HAP-1 (cell line): ENCODE measurements around the gene ZNF600.
"Not testable (repeated sequence)": the region's sequence is repeated elsewhere in the genome, so short reads cannot be mapped to it uniquely, and the experiment has no call there.

Experiments used
- DNase-seq, 2 experiments: peaks; one replicate each; pipeline ENCODE4 v3.0.0-alpha.2; 2016 to 2020; ENCODE audit warnings: low spot score in 2 of 2
- H3K27me3 ChIP-seq: fragments of 250-450 bp; sonication (Bioruptor Pico); 2 replicates; pipeline ENCODE4 v1.5.1; 2020; ENCODE audit warnings: low read depth, mild to moderate bottlenecking, moderate library complexity
- H3K36me3 ChIP-seq: fragments of 250-450 bp; sonication (Bioruptor Pico); replicated peaks from 2 replicates; pipeline ENCODE4 v1.5.1; 2020; ENCODE audit warnings: mild to moderate bottlenecking
- H3K4me1 ChIP-seq: fragments of 250-450 bp; sonication (Bioruptor Pico); 2 replicates; pipeline ENCODE4 v1.5.1; 2020; ENCODE audit warnings: mild to moderate bottlenecking
- H3K4me3 ChIP-seq: fragments of 250-450 bp; sonication (Bioruptor Pico); 2 replicates; pipeline ENCODE4 v1.5.1; 2020; ENCODE audit warnings: mild to moderate bottlenecking, moderate library complexity
- H3K9me3 ChIP-seq: fragments of 250-450 bp; sonication (Bioruptor Pico); 2 replicates; pipeline ENCODE4 v1.5.1; 2020; ENCODE audit warnings: mild to moderate bottlenecking, moderate library complexity
- in situ Hi-C: fragments of 300-500 bp; cut with MboI; formaldehyde crosslinking; loops from 3 replicates; pipeline ENCODE4 v1.14.3; 2020; ENCODE audit warnings: low sequenced_read_pairs, inconsistent platforms, mixed read lengths

The ZNF600 gene

DNA sequence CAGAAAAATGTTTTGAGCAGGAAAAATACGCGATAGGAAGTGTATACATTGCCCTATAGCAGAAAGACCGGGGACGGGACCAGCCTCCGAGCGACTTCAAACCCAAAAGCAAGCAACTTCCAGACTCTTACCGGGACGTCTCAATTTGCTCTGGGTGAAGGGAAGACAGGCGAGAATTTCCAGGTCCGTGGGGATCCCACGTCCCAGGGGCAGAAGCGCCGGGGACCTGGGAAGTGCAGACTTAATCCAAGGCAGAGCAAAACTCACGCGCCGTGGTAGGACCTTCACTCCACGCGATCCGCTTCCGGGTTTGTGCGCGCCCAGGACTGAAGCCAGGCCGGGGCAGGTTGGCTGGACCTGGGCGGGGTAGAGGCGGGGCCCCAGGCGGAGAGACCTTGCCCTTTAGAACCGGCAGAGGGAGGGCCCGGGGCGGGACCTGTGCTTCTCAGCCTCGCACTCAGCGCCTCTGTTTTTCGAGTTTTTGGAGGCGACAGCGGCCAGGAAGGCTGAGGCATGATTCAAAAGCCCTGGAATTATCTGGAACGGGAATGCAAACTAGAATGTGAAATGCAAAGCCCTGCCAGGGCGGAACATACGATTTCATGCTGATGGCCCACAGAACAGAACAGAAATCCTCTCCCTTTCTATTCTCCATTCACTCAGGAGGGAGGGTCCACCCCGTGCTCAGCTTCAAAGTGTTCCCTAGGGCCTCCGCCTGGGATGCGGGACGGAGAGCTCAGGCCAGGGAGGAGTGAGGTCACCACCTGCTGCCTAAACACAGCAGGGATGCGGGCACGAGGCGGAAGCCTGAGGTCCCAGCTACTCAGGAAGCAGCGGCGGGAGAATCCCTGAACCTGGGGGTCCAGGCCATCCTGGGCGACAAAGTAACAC is at the start of gene ZNF600:
Gene ZNF600 (minus strand): TSS at position 328 of the 891 bp plus-strand sequence. CDS start 7,903 bp downstream, outside the sequence.
- H3K36me3 ChIP-seq, DNase-seq, H3K4me3 ChIP-seq, H3K9me3 ChIP-seq, H3K4me1 ChIP-seq, in situ Hi-C loops, H3K27me3 ChIP-seq: not testable (repeated sequence)

- H3K4me3 ChIP-seq, H3K4me1 ChIP-seq, DNase-seq, H3K36me3 ChIP-seq, H3K27me3 ChIP-seq, in situ Hi-C loops, H3K9me3 ChIP-seq: not testable (repeated sequence)
Observed at GRCh38 chr19:52834289-52834688, 47.7 kb upstream of the ZNF600 start.

DNA sequence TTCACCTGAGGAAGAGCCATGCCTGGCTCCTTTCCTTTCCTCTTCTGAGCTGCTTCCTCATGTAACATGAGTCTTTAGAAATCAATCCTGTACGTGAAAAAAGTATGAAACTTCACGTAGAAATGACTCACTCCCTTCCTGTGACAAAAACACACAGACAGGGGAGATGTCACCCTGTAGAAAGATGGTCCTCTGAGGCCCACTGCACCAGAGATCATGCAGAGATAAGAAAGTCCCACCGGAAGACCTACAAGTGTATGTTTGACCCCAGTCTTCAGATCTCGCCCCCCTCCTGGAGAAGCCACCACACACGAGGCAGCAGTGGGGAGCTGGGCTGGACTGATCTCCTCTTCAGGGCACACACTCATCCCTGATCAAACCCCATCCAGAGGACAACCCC is 47.0 kb upstream of the ZNF600 start:
- in situ Hi-C loops, H3K9me3 ChIP-seq, DNase-seq, H3K4me3 ChIP-seq, H3K36me3 ChIP-seq, H3K4me1 ChIP-seq, H3K27me3 ChIP-seq: not testable (repeated sequence)

GRCh38 chr19:52829866-52830265 is 43.3 kb upstream of the ZNF600 start:
- DNase-seq, H3K27me3 ChIP-seq, H3K4me3 ChIP-seq, H3K36me3 ChIP-seq, H3K4me1 ChIP-seq, H3K9me3 ChIP-seq, in situ Hi-C loops: not testable (repeated sequence)

DNA sequence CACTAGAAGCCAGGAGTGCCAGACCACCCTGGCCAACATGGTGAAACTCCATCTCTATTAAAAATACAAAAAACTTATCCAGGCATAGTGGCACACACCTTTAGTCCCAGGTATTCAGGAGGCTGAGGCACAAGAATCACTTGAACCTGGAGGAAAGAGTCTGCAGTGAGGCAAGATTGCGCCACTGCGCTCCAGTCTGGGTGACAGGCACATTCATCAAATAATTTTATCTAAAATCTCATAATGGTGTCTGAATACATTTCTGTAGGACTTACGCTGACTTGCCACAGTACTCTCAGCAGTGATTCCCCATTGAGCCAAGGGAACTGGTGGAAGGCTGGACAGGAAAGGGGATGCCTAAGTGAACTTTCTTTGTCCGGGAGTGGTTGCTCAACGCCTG is 39.2 kb upstream of the ZNF600 start:
- DNase-seq: no peak
- Histone ChIP-seq H3K9me3 (no peaks in the 10 kb centered on the region; the same call in 1 of the 2 replicates), H3K36me3 (no peaks in the 10 kb centered on the region), H3K4me1 (no peaks in the 10 kb centered on the region), H3K4me3 (no peak overlapping the region), H3K27me3 (no peaks in the 10 kb centered on the region)
- in situ Hi-C loops: no loop called here

GRCh38 chr19:52823676-52824075 is 37.1 kb upstream of the ZNF600 start:
- no peaks in the 10 kb centered on the region for H3K36me3 ChIP-seq
- in situ Hi-C loops: no loop called here
- H3K9me3 ChIP-seq: no peaks in the 10 kb centered on the region; the same call in 1 of the 2 replicates
- no peak for DNase-seq
- no peak overlapping the region for H3K4me3 ChIP-seq
- H3K4me1 ChIP-seq: no peaks in the 10 kb centered on the region
- H3K27me3 ChIP-seq: no peaks in the 10 kb centered on the region

GRCh38 chr19:52821204-52821960 is 34.8 kb upstream of the ZNF600 start, which contains the start of gene ZNF28:
Gene ZNF28, minus strand, starts transcription at chr19:52821633. Its CDS starts 3,675 bp downstream, at chr19:52817958.
- H3K27me3 ChIP-seq, H3K4me1 ChIP-seq, H3K36me3 ChIP-seq, H3K9me3 ChIP-seq, in situ Hi-C loops: not testable (repeated sequence)
- H3K4me3 ChIP-seq: peak within 1 kb of the TSS; percentile 35
- peak in 1 of 2 experiments; percentile 65 for DNase-seq

GRCh38 chr19:52820472-52821203 is 34.0 kb upstream of the ZNF600 start:
- in situ Hi-C loops, H3K27me3 ChIP-seq, H3K9me3 ChIP-seq, DNase-seq, H3K36me3 ChIP-seq, H3K4me1 ChIP-seq: not testable (repeated sequence)
- peak overlapping the region; percentile 35 for H3K4me3 ChIP-seq

DNA sequence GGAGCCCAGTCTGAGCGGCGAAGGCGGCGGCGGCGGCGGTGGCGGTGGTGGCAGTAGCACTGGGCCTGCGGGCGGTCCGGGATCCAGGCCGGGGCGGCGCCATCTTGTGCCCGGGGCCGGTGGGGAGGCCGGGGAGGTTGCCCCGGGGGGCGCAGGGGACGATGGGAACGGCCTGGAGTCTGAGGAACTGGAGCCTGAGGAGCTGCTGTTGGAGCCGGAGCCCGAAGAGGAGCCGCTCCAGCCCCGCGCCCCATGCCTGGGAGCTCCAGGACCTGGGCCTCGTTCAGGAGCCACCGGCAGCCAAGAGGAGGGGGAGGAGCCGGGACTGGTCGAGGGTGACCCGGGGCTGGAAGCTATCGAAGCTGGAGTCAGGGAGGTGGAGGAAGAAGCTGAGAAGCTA is 23.2 kb upstream of the ZNF600 start:
- H3K4me3 ChIP-seq: no peak overlapping the region
- no peaks in the 10 kb centered on the region for H3K36me3 ChIP-seq
- no peaks in the 10 kb centered on the region for H3K27me3 ChIP-seq
- no peak for DNase-seq
- in situ Hi-C loops: no loop called here
- H3K4me1 ChIP-seq: no peaks in the 10 kb centered on the region
- H3K9me3 ChIP-seq: no peaks in the 10 kb centered on the region

GRCh38 chr19:52799950-52800640 is 13.5 kb upstream of the ZNF600 start:
- H3K4me3 ChIP-seq, H3K9me3 ChIP-seq, H3K36me3 ChIP-seq, H3K27me3 ChIP-seq, in situ Hi-C loops, H3K4me1 ChIP-seq, DNase-seq: not testable (repeated sequence)

DNA sequence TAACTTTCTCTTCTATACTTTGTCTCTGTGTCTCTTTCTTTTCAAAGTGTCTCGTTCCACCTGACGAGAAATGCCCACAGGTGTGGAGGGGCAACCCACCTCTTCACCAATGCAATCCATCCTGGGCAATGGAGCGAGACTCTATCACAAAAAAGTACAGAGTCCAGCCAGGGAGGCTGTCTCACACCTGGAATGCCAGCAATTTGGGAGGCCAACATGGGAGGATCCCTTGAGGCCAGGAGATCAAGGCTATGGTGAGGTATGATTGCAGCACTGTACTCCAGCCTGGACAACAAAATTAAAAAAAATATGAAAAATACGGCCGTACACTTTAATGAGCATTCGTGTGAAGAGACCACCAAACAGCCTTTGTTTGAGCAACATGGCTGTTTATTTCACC is 2.8 kb upstream of the ZNF600 start:
- in situ Hi-C loops: no loop called here
- Histone ChIP-seq H3K36me3 (no peaks in the 10 kb centered on the region), H3K27me3 (no peaks in the 10 kb centered on the region), H3K9me3 (no peaks in the 10 kb centered on the region), H3K4me1 (no peaks in the 10 kb centered on the region), H3K4me3 (no peak overlapping the region)
- no peak for DNase-seq

DNA sequence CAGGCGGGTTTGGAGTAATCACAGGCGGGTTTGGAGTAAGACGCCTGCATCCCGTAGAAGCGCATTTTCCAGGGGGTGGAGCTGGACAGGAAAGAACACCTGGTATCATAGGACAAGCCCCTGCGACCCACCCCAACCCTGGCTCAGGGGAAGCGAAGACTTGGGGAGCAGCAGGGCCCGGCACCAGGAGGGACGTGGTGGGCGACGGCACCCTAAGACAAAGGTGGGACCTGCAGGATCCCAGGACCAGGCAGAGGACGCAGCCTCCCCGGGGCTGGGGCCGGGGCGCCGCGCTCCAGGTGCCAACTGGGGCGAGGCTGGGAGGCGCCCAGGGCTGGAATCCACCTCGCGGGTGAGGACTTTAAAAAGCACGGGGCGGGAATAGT is 520 bp downstream of the ZNF600 start:
- H3K36me3 ChIP-seq: no peaks in the 10 kb centered on the region
- H3K9me3 ChIP-seq: no peaks in the 10 kb centered on the region
- no peaks in the 10 kb centered on the region for H3K27me3 ChIP-seq
- DNase-seq: no peak
- no peak overlapping the region for H3K4me3 ChIP-seq
- in situ Hi-C loops: no loop called here
- H3K4me1 ChIP-seq: no peaks in the 10 kb centered on the region

- Histone ChIP-seq H3K9me3 (no peaks in the 10 kb centered on the region), H3K36me3 (no peaks in the 10 kb centered on the region), H3K27me3 (no peaks in the 10 kb centered on the region), H3K4me3 (no peak overlapping the region), H3K4me1 (no peaks in the 10 kb centered on the region)
- in situ Hi-C loops: no loop called here
- no peak for DNase-seq
Observed at GRCh38 chr19:52785506-52785905, 1.1 kb downstream of the ZNF600 start.
